B cell (primary cell): Measurements from ENCODE around the gene MT3.

Experiments used
- EZH2 ChIP-seq: IDR thresholded peaks from 2 replicates; pipeline ENCODE4 v1.6.1; 2012; ENCODE audit warnings: borderline replicate concordance, low read depth, mild to moderate bottlenecking, moderate library complexity, low read length; ENCODE audit not compliant: insufficient read depth, poor library complexity, severe bottlenecking
- TF ChIP-seq, protein P1 (sequence below): fragments of 200-600 bp; IDR thresholded peaks from one replicate; pipeline ENCODE4 v1.8.0; 2022; ENCODE audit warnings: antibody characterized with exemption, mild to moderate bottlenecking

DNA sequence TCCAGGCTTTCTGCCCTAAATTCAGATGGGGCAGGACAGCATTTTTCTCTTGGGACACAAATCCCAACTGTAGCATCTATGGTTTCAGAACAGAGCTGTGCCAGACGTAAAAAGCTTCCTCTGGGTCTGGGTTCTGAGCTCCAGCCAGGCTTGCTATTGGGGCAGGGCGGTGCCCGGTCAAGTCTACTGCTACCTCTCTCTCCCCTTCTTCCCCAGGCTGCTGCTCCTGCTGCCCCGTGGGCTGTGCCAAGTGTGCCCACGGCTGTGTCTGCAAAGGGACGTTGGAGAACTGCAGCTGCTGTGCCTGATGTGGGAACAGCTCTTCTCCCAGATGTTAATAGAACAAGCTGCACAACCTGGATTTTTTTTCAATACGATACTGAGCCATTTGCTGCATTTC, 44.2 kb downstream of the MT3 start:
- TF ChIP-seq, protein P1, sequence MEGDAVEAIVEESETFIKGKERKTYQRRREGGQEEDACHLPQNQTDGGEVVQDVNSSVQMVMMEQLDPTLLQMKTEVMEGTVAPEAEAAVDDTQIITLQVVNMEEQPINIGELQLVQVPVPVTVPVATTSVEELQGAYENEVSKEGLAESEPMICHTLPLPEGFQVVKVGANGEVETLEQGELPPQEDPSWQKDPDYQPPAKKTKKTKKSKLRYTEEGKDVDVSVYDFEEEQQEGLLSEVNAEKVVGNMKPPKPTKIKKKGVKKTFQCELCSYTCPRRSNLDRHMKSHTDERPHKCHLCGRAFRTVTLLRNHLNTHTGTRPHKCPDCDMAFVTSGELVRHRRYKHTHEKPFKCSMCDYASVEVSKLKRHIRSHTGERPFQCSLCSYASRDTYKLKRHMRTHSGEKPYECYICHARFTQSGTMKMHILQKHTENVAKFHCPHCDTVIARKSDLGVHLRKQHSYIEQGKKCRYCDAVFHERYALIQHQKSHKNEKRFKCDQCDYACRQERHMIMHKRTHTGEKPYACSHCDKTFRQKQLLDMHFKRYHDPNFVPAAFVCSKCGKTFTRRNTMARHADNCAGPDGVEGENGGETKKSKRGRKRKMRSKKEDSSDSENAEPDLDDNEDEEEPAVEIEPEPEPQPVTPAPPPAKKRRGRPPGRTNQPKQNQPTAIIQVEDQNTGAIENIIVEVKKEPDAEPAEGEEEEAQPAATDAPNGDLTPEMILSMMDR, result no peak
- TF ChIP-seq EZH2, result no peak
